HG03354 (cell line): Measurements from ENCODE around the gene CYP4F8.
"Not testable (repeated sequence)": the region's sequence is repeated elsewhere in the genome, so short reads cannot be mapped to it uniquely, and the experiment has no call there.

Experiments
- ATAC-seq: cut with Tn5 transposase; IDR thresholded peaks from one replicate; pipeline ENCODE4 v1.9.1; 2021; ENCODE audit warnings: mild to moderate bottlenecking; ENCODE audit not compliant: unreplicated experiment, poor library complexity, severe bottlenecking

Gene CYP4F8, protein sequence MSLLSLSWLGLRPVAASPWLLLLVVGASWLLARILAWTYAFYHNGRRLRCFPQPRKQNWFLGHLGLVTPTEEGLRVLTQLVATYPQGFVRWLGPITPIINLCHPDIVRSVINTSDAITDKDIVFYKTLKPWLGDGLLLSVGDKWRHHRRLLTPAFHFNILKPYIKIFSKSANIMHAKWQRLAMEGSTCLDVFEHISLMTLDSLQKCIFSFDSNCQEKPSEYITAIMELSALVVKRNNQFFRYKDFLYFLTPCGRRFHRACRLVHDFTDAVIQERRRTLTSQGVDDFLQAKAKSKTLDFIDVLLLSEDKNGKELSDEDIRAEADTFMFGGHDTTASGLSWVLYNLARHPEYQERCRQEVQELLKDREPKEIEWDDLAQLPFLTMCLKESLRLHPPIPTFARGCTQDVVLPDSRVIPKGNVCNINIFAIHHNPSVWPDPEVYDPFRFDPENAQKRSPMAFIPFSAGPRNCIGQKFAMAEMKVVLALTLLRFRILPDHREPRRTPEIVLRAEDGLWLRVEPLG

DNA sequence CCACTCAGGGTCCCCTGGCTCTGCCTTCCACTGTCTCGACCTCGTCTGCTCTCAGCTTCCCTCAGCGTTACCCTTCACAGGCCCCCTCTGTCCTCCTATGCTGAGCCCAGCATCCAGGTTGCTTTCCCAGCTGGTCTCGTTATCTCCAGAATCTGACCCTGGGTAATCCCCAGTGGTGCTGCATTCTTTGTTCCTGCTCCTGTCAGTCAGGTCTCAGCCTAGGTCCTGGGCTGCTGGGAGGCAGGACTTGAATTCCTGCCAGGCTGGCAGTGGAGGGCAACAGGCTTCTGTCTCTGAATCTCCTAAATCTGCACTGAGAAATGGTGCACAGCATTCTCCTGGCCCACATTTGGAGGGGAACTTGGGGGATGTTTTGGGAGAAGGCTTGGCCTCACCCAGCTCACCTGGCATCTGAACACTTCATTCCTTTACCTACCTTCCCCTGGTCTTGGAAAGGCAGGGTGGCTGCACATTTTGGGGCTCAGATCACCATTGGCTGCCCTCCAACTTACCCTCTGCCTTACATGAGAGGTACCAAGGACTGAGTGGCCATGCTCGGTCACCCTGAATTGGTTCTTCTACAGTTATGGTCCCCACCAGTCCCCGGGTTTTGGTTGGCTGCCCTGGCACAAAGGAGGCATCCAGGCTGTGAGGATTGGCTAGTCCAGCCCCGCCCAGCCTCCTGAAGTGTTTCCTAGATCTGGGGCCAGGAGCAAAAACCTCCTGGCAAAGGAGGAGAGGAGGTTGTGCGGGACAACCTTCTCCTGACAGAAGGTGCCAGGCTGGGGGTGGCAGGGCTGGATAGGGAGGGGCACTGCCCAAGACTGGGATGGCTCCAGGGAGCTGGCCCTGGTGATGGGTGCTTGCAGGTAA is at the start of gene CYP4F8:
Gene CYP4F8 (plus strand): TSS at position 712 of the 873 bp plus-strand sequence. CDS start 399 bp downstream, outside the sequence.
- no peak for ATAC-seq

DNA sequence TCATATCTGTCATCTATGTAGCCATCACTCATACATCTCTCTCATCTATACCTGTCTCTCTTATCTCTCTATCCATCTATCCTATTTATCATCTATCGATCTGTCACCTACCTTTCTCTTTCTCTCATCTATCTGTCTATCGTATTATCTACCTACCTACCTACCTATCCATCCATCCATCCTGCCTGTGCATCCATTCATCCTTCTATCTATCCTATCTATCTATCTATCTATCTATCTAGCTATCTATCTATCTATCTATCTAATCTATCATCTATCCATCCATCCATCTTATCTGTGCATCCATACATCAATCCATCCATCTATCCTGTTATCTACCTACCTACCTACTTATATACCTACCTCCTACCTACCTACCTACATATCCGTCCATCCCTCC is 44.6 kb upstream of the CYP4F8 start:
- no peak for ATAC-seq

DNA sequence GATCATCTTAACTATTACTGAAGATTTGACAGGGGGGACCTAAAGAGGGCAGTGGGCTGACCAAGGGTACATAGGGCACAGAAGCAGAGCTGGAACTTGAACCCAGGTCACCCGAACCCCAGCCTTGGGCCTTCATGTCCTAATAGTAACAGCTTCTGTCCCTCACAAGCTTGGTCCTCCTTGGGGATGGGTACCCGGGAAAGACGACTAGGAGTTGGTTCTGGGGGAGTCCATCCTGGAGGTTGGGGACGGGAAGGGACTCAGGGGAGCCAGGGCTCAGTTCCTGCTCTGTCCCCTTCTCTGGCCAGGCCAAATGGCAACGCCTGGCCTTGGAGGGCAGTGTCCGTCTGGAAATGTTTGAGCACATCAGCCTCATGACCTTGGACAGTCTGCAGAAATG is 39.6 kb upstream of the CYP4F8 start:
- ATAC-seq = no peak

DNA sequence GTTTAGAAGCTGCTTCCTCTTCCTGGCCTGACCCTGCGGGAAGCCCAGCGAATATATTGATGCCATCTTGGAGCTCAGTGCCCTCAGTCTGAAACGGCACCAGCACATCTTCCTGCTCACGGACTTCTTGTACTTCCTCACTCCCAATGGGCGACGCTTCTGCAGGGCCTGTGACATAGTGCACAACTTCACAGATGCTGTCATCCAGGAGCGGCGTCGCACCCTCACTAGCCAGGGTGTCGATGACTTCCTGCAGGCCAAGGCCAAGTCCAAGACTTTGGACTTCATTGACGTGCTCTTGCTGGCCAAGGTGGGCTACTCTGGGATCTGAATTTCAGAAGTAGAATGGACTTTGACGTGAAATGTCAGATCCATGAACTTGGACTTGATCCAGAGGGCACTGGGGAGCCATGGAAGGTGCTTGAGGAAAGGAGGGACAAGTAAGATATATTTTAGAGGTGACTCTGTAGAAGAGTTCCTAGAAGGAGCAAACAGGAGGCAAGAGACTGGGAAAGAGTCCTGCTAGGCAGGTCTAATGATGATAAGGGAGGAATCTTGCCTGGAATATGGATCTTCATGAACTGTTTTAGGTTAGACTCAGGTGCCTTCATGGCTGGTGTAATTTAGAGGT is 38.4 kb upstream of the CYP4F8 start:
- no peak for ATAC-seq

DNA sequence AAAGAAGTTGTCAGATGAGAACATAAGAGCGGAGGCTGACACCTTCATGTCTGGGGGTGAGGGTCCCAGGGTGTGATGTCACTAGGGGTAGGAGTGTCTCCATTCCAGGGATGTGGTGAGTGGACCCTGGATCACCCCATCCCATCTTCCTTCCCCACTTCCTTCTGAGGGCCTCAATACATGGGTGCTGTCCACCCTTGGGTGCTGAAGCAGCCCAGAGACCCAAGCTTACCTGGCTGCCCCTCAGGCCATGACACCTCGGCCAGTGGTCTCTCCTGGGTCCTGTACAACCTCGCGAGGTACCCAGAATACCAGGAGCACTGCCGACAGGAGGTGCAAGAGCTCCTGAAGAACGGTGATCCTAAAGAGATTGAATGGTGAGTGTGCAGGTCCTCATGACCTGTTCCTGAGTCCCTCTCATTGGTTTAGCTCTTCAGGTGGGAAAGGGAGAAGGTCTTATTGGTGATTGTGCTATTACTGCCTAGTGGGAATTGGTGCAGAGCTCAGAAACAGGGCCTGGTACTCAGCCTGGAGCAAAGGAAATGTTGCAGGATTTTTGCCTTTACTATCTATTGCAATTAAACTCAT is 37.7 kb upstream of the CYP4F8 start:
- ATAC-seq = no peak

DNA sequence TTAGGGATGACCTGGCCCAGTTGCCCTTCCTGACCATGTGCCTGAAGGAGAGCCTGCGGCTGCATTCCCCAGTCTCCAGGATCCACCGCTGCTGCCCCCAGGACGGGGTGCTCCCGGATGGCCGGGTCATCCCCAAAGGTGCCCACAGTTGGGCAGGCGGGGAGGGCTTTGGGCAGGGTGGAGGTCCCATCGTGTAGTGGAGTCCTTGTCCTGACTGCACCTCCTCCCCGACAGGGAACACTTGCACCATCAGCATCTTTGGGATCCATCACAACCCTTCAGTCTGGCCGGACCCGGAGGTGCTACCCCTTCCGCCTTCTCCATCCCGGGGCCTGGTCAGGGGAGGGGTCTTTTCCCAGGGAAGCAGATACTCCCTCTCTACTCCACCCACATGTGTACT is 31.7 kb upstream of the CYP4F8 start:
- no peak for ATAC-seq

DNA sequence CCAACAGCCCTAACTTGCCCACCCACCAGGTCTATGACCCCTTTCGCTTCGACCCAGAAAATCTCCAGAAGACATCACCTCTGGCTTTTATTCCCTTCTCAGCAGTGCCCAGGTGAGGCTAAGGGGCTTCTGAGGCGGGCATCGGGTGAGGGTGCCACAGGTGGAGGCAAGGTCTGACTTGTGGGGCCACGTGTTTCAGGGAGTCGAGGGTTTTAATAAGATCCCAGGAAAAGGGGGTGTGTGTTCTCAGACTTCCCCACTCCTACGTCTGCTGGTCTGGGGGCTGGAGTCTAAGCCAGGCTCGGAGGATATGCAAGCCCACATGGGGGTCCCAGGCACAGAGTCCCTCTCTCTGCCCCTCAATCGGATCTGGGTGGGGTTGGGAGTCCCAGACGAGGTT is 30.9 kb upstream of the CYP4F8 start:
- ATAC-seq = no peak

DNA sequence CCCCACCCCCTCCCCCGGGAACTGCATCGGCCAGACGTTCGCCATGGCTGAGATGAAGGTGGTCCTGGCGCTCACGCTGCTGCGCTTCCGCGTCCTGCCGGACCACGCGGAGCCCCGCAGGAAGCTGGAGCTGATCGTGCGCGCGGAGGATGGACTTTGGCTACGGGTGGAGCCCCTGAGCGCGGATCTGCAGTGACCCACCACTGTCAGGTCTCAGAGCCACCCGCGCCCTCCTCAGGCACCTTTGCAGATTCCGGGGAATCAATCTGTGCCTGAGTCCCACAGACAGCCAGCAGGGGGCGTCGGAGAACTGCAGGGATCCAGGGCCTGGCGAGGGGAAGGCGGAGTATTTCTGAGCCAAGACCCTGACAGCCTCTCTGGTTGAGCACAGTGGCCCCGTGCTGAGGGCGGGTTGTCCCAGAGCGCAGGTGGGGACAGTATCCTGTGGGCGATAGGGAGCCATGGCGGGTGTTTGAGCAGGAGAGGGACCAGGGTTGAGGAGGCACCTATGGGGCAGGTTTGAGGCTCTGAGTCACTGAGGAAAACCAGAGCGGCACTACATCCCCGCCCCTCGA is 30.4 kb upstream of the CYP4F8 start:
- ATAC-seq = no peak

DNA sequence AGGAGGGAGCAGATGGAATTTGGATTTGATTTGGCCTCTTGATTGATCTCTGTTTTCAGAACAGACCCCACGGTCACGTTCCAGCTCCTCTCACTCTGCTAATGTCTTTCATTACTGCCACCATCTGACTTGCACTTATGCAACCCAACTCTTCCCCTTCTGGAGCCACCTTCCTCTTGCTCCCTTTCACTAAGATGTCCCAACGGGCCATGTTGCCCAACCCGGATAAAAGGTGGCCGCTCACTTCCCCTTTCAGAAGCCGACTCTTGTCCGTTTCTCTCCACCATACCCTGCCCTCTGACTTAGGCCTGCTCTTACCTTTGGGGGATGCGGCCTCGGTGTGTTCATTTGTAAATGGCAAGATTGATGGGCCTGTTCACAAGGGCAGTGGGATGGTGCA is 27.4 kb upstream of the CYP4F8 start:
- no peak for ATAC-seq

DNA sequence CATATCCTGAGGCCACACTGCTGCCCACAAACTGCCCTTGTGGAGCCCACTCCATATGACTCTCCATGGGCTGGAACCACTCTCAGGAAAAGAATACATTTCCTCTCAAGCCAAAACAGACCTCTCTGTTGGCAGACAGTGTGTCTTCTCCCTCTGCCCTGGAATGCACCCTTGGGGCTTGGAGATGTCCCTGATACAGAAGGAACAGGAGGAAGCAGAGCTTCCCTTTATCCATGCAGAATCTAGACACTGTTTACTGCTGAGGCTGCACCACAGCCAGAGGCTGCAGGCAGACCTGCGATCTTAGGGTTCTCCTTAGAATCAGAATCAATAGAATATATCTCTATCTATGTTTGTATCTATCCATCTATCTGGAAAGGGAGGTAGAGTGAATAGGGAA is 26.8 kb upstream of the CYP4F8 start:
- no peak for ATAC-seq

DNA sequence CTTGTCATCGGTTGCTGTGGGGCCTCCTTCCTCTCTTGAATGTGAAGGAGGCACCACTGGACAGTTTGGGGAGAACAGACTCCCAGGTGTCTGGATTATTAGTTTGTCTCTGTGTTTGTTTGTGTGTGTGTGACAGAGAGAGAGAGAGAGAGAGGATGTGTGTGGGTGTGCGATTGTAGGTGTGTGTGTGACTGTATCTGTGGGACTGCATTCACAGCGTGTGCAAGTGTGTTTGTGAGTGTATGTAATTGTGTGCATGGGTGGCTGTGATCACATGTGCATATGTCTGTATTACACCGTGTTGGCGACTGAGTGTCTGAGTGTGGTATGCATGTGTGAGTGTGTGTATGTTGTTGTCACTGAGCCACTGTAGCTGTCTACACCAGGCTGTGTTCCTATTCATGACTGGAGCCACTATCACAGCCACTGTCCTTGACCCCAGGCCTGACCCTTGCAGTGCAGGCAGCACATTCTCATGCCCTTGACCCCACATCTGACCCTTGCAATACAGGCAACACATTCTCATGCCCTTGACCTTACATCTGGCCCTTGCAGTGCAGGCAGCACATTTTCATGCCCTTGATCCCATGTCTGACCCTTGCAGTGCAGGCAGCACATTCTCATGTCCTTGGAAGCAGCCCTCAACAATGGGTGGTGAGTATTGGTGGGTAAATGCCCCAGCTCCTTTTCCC is 25.1 kb upstream of the CYP4F8 start:
- ATAC-seq = no peak

DNA sequence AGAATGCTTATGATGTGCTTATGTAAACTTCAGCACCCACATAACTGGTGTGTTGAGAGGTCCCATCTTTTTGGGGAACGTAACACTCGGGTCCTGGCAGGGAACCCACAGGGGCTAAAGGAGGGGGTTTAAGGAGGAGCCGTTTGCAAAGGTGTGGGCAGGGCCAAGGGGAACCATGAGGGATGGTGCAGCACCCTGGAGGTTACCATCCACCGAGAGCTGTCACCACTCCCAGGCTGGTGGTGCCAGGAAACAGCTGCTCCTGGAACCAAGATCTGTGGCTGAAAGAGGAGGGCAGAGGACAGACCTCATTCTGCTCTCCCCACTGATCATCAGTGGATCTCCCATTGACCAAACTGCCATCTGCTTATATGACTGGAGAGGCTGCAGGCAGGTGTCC is 23.2 kb upstream of the CYP4F8 start:
- no peak for ATAC-seq

DNA sequence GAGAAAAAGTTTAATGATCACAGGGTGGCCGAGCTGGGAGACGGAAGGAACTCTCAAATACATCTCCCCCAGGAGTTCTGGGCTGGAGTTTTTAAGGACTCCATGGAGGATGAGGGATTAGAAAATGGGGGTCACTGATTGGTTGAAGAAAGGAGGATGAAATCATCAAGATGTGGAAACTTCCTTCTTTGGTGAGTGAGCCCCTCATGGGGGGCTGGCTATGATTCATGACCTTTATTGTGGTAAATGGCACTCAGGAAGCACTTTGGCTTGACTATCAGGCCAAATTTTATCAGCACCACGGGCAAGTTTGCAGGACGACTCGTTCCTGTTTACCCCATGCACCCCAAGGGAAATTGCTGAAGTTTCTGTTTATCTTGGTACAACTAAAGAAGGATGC is 22.5 kb upstream of the CYP4F8 start:
- ATAC-seq = not testable (repeated sequence)

DNA sequence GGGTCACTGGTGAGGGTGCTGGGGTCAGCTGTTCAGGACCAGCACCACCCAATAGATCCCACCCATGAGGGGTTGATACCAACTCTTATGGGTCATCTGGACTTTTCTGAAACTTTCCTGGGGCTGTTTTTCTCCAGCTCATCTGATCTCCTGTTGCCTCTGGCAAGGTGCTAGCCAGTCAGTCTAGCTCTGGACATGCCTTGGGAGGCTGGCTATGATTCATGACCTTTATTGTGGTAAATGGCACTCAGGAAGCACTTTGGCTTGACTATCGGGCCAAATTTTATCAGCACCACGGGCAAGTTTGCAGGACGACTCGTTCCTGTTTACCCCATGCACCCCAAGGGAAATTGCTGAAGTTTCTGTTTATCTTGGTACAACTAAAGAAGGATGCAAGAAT is 21.3 kb upstream of the CYP4F8 start:
- not testable (repeated sequence) for ATAC-seq

DNA sequence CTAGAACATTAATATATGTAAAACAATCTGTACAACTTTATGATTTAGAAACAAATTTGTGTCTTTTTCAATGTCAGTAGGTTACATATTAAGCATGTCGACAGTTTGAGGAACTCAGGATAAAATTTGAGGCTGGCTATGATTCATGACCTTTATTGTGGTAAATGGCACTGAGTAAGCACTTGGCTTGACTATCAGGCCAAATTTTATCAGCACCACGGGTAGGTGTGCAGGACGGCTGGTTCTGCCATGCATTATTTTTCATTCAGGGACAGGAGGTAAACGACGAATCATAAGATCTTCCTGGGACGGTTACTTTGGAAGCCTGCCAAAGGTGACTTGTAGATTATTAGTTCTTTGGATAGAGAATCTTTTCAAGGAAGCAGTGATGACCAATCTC is 19.9 kb upstream of the CYP4F8 start:
- ATAC-seq = no peak

DNA sequence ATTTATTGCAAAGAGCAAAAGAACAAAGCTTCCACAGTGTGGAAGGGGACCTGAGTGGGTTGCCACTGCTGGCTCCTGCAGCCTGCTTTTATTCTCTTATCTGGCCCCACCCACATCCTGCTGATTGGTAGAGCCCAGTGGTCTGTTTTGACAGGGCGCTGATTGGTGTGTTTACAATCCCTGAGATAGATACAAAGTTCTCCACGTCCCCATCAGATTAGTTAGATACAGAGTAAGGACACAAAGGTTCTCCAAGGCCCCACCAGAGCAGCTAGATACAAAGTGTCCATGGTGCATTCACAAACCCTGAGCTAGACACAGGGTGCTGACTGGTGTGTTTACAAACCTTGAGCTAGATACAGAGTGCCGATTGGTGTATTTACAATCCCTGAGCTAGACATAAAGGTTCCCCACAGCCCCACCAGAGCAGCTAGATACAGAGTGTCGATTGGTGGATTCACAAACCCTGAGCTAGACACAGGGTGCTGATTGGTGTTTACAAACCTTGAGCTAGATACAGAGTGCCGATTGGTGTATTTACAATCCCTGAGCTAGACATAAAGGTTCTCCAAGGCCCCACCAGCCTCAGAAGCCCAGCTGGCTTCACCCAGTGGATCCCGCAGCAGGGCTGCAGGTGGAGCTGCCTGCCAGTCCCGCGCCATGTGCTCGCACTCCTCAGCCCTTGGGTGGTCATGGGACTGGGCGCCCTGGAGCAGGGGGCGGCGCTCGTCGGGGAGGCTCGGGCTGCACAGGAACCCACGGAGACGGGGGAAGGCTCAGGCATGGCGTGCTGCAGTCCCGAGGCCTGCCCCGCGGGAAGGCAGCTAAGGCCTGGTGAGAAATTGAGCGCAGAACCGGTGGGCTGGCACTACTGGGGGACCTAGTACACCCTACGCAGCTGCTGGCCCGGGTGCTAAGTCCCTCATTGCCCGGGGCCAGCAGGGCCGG is 6.8 kb upstream of the CYP4F8 start:
- ATAC-seq = not testable (repeated sequence)

DNA sequence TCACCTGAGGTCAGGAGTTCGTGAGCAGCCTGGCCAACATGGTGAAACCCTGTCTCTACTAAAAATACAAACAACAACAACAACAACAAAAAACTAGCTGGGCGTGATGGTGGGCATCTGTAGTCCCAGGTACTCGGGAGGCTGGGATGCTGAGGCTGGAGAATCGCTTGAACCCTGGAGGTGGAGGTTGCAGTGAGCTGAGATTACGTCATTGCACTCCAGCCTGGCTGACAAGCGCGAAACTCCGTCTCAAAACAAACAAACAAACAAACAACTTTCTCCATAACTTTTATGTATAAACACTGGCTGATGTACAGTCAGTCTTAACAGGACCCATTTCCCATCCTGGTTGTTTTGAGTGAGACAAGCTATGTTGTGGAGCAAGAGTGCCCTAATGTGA is 5.8 kb upstream of the CYP4F8 start:
- ATAC-seq = no peak

DNA sequence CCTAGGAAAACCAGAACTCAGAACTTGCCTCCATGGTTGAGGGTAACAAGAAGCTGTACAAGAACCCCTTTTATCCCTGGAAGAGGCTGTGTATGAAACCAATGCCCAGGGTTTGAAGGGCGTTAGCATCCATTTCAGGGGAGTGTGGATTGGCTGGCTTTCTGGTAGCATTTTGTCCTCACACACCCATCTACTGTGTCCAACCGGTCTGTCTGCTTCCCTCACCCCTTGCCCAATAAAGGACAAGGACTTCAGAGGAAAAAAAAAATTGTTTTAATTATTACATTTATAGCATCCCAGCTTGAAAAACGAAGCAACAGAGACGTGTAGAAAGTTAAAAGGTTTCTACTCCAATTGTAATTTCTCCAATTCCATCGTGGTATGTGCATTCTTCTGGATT is 2.7 kb upstream of the CYP4F8 start:
- no peak for ATAC-seq
